NCI-H2107 treated with DMSO at 0.1 percent for 48 hours (cell line): Measurements from ENCODE around the gene GAK.
"Not testable (repeated sequence)": the region's sequence is repeated elsewhere in the genome, so short reads cannot be mapped to it uniquely, and the experiment has no call there.

Experiments
- DNase-seq: peaks from one replicate; lab custom pipeline; 2025; ENCODE audit not compliant: unreplicated experiment; lab: John Stamatoyannopoulos, UW

The GAK gene

GRCh38 chr4:927566-927965 is 4.5 kb downstream of the GAK start:
- DNase-seq: not testable (repeated sequence)

- DNase-seq: no peak
Observed at GRCh38 chr4:926538-926937, 5.6 kb downstream of the GAK start.

GRCh38 chr4:925771-926500 is 6.2 kb downstream of the GAK start:
- DNase-seq: no peak

GRCh38 chr4:925171-925570 is 6.9 kb downstream of the GAK start:
- DNase-seq: no peak

DNA sequence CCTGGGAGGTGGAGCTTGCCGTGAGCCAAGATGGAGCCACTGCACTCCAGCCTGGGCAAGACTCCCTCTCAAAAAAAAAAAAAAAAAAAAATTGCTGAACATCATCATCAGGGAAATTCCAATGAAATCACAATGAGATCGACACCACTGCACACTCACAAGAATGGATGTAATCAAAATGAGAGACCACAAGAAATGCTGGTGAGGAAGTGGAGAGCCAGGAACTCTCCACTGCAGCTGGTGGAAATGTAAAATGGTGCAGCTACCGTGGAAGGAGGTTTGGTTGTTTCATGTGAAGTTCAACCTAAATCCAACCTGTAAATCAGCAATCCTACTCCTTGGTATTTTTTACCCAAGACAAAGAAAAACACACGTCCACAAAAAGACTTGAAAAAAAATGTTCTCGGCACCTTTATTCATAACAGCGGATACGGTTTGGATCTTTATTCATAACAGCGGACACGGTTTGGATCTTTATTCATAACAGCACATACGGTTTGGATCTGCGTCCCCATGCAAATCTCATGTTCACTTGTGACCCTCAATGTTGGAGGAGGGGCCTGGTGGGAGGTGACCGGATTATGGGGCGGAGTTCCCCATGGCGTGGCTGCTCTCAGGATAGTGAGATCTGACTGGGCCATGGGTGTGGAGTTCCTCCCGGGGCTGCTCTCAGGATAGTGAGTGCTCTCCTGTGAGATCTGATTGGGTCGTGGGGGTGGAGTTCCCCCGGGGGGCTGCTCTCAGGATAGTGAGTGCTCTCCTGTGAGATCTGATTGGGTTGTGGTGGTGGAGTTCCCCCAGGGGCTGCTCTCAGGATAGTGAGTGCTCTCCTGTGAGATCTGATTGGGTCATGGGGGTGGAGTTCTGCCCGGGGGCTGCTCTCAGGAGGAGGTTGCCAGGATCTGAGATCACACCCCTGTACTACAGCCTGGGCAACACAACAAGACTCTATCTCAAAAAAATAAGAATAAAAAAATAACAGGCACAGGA is 7.7 kb downstream of the GAK start:
- no peak for DNase-seq

GRCh38 chr4:921830-922331 is 10.2 kb downstream of the GAK start:
- no peak for DNase-seq

GRCh38 chr4:919004-919680 is 13.0 kb downstream of the GAK start:
- not testable (repeated sequence) for DNase-seq

DNA sequence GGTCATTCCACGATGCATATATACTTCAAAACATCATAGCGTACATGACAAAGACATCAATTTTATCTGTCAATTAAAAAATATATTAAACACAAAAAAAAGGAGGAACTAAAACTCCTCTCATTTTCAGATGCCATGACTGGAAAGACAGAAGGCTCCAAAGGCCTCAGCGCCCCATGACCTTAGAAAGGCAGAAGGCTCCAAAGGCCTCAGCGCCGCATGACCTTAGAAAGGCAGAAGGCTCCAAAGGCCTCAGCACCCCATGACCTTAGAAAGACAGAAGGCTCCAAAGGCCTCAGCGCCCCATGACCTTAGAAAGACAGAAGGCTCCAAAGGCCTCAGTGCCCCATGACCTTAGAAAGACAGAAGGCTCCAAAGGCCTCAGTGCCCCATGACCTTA is 13.5 kb downstream of the GAK start:
- DNase-seq: not testable (repeated sequence)

- DNase-seq: no peak
Observed at GRCh38 chr4:917992-918391, 14.1 kb downstream of the GAK start.

- no peak for DNase-seq
Observed at GRCh38 chr4:917466-917865, 14.7 kb downstream of the GAK start.

- DNase-seq: no peak
Observed at GRCh38 chr4:915595-915994, 16.5 kb downstream of the GAK start.

- DNase-seq: no peak
Observed at GRCh38 chr4:915041-915474, 17.1 kb downstream of the GAK start.

DNA sequence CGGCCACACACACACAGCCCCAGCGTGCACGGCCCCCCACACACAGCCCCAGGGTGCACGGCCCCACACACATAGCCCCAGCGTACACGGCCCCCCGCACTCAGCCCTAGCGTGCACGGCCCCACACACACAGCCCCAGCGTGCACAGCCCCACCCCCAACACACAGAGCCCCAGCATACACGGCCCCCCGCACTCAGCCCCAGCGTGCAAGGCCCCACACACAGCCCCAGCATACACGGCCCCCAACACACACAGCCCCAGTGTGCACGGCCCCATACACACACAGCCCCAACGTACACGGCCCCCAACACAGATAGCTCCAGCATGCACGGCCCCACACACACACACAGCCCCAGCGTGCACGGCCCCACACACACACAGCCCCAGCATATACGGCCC is 17.6 kb downstream of the GAK start:
- no peak for DNase-seq

GRCh38 chr4:913280-913618 is 18.9 kb downstream of the GAK start:
- DNase-seq: no peak

DNA sequence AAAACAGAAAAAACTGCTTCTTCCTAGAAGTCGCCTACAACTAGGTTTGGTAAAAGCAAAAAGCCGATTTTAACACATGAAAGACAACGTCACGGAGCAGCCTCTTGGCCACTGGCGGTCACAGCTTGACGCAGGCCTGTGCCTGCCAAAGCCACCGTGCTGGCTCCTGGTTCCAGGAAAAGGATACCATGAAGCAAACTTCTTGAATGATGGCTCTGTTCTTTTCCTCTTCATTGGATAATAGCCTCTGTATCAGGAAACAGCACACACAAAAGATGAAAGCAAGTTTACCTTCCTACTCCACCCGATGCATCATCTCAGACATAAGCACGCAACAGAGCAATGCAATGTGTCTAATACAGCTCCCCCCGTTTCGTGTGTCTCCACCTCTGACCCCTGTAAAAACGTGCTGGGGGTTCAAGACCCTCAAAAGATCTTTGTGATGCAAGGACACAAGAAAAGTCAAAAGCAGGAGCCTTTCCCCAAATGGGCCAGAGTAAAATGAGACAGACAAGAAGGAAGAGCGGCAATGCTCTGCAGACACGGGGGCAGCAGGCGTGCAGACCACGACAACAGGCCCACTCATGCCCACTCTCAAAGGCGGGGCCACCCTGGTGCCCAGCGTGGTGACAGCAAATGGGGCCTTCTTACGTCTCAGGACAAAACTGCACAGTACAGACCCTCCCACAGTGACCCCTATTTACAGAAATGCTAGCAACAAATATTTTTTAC is 19.4 kb downstream of the GAK start:
- no peak for DNase-seq

GRCh38 chr4:911871-912490 is 20.1 kb downstream of the GAK start:
- DNase-seq: no peak

DNA sequence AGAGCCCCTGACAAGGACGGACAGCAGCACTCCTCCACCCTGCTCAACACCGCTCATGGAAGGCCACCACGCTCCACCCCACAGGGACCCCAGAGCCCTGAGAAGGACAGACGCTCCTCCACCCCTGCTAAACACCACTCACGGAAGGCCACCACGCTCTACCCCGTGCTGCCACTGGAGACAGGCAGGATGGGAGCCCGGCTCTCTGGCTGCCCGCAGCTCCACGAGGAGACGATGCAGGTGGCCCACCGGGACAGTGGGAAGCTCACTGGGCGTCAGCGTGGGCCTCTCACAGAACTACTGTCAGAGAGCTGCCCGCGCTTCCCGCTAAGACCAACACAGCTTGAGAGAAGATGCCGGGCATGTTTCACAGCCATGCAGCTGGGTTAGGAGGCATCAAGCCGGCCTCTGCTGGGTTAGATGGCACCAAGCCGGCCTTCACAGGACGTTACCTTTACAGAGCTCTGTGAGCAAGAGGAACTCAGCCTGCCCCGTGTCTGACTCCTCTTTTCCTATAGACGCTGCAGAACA is 20.8 kb downstream of the GAK start:
- no peak for DNase-seq

DNA sequence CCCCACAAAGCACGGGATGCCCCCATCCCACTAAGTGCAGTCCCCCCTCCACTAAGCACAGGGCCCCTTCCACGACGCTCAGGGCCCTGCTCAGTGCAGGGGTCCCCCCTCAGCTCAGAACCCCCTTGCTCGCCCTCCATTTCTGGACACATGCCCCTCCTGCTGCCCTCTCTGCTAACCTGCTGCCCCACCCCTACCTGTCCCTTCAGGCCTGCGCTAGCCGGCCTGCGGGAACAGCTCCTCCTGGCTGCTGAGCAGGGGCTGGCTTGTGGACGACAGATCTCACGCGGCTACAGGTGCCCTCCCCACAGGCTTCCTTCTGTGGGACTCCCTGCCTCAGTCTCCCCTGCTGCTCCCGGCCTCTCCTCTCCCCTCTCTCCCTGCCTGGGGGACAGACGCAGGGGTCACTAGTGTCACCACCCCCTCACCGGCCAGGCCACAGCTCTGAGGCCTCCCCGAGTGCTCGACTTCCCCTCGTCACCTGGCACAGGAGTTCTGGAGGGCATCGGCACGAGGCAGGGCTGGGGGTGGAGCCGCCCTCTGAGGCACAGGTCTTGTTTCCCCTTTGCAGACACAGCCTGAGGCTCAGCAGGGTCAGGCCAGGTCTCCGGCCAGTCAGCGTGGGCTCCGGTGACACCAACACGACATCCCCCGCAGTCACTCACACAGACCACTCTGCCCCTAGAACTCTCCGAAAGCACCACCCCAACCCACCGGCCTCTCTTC is 21.6 kb downstream of the GAK start:
- DNase-seq: no peak

- no peak for DNase-seq
Observed at GRCh38 chr4:909821-910220, 22.3 kb downstream of the GAK start.
